ENCODE data around the gene HMGN3.

- TF ChIP-seq CTCF (conservative IDR thresholded peaks at IDR 0.05 in 1 of 2, IDR thresholded peaks at IDR 0.05 in 1 of 2; ENCODE audit: low read depth in 1 of 2, low read length in 2 of 2) (no peak), EZH2 (IDR thresholded peaks at IDR 0.05; ENCODE audit: low read length, missing control alignments) (no peak)
Observed at GRCh38 chr6:79260772-79261171, 26.3 kb upstream of the HMGN3 start.
